CD4-positive, alpha-beta T cell treated with Interleukin-15 for 4 hours (primary cell): ENCODE measurements around the gene HLA-DPB1.

Experiments used
- DNase-seq: peaks from one replicate; pipeline ENCODE4 v3.0.0-alpha.2; 2020; ENCODE audit warnings: low spot score

Gene HLA-DPB1

GRCh38 chr6:33104887-33105286 lies 29.1 kb downstream of the HLA-DPB1 start:
- DNase-seq = no peak

DNA sequence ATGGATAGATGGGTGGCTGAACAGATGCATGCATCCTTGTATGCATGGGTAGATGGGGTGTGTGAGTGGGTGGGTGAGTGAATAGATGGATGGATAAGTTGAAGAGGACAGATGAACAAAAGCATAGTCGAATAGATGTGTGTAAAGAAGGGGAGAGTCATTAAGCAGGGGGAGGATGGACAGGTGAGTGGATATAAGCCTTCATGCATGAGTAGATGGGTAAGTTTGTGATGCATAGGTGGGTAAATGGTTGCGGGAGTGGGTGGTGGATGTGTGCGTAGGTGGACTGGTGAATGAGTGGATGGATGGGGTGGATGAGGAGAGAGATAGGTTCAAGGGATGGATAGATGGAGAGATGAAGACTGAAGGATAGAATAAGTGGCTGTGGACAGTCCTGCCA lies 29.6 kb downstream of the HLA-DPB1 start:
- DNase-seq = no peak

GRCh38 chr6:33105916-33106871 lies 30.4 kb downstream of the HLA-DPB1 start:
- no peak for DNase-seq

DNA sequence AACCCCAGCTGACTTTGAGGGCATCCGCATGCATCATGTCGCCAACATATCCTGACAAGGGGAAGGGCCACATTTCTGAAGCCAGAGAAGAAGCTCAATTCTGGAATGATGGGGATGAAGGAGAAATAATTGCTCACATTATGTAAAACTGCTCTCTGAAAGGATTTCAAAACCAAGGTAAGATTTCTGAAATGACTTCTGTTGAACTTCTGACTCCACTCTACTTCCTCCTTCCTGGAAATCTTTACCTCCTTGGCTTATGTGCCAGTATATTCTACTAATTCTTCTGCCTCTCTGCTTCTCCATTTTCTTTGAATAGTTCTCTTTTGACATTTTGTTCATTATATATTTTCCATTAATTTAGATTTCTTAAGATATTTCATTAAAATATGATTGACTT lies 31.9 kb downstream of the HLA-DPB1 start:
- no peak for DNase-seq

DNA sequence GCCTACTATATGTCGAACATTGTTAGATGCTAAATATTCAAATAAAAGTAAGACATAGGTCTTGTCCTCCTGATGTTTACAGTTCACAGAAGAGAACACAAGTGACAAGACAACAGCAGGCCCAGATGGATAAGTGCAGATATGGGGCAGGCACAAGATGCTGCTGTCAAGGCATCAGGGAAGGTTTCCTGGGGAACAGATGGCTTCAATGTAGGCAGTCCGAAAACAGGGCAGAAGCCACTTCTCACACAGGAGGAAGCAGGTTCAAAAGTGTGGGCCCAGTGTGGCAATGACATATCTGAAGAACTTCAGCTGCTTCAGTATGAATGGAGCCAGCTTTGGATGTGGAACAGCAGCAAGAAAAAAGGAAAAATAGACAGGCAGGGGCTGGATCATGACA lies 32.5 kb downstream of the HLA-DPB1 start:
- no peak for DNase-seq

DNA sequence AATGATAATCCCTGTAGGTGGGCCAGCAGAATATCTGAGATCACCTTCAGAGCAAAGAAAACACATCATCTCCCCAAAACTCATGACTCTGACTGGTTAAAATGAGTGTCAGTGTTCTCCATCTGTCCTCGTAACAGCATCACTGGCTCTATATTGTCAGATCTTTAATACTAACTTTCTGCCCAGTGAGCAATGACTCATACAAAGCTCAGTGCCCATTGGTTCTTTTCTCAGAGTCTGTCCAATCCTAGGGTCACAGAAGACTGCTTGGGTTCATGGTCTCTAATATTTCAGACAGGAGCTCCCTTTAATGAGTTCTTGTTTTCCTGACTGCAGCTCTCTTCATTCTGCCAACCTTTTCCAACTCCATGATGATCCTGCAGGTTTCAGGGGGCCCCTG lies 36.4 kb downstream of the HLA-DPB1 start:
- DNase-seq = peak; percentile 60

DNA sequence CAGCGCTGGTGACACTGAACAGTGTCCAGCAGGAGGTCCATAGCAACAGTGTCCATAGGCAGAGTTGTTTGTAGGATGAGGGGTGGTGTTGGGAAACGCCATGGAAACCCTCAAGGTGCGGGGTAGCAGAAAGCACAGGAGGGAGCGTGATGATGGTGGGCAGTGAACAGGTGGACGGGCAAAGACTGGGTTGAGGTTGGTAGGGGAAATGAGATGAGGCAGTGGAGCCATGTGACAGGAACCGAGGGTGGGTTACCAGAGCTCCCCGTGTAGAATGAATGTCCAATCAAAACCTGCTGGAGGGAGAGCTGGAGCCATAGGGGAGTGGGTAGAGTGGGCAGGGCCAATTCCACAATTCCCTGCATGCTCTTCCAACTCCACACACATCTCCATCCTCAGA lies 38.0 kb downstream of the HLA-DPB1 start:
- no peak for DNase-seq

DNA sequence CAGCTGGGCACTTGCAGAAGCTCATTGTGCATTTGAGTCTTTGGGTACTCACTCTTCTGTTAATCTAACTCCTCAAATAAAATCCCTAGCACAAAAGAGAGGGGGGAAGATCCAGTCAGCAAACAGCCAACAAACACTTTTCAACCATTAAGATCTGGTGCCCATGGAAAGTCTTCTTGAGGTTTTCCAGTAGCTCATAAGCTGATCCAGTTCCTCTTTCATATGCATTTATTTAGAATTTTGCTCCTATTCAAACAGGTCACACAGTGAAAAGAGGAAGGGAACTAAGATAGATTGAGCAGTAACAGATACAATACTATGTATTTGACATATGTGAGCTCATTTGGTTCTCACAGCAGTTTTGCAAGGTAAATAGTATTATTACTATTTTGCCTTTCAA lies 38.6 kb downstream of the HLA-DPB1 start:
- DNase-seq = no peak

- no peak for DNase-seq
Observed at GRCh38 chr6:33116417-33116816, 40.6 kb downstream of the HLA-DPB1 start.

DNA sequence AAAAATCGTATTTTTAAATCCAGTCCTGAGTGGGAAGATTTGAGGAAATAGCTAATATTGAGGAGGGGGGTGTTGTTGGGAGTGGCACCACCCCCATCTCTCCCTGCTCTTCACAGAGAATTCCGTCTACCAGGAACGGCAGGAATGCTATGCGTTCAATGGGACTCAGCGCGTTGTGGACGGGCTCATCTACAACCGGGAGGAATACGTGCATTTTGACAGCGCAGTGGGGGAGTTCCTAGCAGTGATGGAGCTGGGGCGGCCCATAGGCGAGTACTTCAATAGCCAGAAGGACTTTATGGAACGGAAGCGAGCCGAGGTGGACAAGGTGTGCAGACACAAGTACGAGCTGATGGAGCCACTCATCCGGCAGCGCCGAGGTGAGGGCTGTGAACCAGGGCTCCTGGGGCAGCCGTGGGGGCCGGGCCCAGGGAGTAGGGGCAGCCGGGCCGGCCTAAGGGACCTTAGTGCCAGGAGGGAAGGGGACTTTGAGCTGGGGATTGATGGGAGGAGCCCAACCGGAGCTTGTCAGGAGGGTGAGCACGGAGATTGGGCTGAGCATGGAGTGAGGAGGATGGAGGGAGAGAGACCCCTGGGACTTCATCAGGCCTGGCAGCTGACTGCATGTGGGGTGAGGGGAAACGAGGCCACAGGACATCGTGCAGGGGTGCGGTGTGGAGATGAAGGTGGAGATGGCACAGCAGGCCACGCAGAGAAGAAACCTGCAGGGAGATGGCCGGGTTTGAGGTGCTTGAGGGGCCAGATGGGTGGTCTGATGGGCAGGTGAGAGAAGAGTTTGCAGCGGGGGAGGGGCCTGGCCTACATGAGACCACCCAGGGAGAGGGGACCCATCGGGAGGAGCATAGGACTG lies 41.3 kb downstream of the HLA-DPB1 start:
- no peak for DNase-seq

- no peak for DNase-seq
Observed at GRCh38 chr6:33117811-33118277, 42.1 kb downstream of the HLA-DPB1 start.

DNA sequence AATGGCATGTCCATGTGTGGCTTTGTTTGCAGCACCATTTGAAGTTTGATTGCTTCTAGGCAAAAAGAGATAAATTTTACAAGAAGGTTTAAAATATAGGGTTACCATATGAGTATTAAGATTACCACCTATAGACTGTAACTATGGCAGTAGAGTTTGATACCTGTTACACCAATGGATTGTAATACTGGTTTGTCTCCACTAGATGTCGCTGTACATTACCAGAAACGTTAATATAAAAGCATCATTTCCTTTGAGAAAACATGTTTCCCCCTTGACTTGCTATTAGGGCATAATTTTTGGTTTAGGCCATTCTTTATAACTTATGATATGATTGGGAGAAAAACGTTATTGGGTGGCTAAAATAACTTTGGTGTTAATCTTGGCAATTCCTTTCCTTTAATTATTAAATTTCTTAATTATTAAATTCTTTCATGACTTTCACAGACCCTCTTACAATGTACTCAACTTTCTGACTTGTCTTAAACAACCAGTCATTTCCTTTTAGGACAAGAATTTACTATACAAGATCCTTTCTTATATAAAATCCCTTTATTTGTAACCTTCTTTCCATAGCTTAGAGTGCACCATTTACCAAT lies 42.8 kb downstream of the HLA-DPB1 start:
- DNase-seq = peak; percentile 74

GRCh38 chr6:33120001-33120400 lies 44.2 kb downstream of the HLA-DPB1 start:
- DNase-seq = no peak

DNA sequence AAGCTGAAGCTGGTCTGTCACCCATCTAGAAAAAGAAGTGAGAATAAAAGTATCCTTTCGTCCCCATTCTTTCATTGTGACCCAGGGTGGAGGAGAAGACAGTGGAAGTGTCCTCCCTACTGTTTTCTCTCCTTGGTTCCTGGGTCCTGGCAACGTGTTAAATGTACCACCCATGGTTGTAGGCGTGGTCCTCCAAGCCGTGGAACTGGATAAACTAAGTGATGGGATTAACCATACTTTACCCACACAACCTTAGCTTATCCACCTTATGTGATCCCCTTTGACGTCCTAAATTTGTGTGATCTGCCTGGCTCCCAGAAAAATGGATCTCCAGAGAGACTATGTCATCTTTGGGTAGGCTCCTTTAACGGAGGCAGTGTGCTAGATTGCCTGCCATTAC lies 47.4 kb downstream of the HLA-DPB1 start:
- no peak for DNase-seq

DNA sequence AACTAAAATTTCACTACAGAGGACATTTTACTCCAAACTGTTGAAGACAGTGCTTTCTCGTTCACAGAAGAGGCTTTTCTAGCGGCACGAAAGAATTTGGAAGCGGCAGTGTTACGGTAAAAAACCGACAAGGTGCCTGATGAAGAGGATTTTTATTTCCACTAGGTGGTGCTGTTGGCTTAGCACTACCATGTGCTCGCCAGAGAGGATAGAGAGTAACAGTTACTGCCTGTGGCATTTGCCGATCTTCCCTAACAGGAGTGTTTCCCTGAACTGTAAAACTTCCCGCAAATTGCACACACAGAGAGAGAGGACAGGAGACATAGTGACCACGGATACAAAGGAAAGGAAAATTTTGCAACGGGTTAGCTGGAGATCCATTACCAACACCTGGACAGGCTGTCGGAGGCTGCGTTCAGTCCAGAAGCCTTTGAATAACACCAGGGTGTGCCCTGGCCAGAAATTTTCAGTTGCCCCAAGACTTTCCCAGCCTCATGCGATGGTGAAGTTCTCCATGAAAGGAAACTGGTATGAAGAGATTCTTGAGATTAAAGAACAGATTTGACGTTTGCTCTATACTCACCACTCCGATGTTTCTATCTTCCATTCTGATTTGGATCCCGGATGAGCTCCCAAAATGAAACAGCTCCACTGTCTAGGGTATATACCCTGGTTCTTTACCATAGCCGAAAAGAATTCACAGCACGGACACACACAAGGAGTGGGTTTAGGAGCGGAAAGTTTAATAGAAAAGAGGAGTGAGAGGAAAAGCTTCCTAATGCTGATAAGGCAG lies 48.1 kb downstream of the HLA-DPB1 start:
- peak; percentile 13 for DNase-seq

DNA sequence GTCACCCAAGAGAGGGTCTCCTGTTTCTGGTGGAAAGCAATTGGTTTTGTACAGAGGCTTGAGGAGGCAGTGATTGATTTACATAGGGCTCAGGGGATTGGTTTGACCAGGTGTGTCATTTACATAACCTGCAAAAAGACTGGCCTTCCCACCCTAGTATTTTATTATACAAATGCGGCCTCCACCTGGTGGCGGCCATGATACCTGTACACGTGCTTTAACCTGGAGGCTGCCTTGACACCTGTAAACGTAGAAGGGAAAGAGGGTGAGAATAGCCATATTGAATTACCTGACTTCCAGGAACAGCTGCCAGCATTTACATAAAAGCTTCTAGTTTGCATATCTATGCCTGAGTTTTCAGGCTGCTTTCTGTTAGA lies 48.7 kb downstream of the HLA-DPB1 start:
- no peak for DNase-seq

- DNase-seq = no peak
Observed at GRCh38 chr6:33124947-33125346, 49.2 kb downstream of the HLA-DPB1 start.

DNA sequence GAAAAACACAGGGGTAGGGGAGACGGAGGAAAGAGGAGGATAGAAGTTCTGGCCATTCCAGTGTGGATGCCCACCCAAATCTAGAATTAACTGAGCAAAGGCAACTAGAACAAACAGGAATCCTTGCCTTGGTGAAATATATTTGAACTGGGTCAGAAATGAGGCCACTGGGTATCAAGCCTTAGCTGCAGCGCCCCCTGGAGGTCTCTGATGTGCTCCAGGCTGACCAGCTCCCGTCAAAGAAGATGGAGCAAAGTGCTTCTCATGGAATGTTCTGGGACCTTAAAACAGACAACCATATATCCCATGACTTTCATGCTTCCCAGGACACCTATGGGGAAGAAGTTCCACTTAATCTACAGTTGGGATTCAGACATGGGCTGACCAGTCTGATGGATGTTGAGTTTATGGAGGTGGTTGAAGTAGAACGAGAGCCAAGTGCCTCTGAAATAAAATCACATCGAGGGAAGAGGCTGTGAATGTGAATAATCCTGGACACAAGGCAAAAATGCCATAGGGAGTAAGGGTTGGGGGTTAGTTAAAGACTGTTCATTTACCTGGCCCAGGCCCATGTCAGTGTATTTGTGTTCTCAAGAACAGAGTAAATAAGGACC lies 50.4 kb downstream of the HLA-DPB1 start:
- peak; percentile 55 for DNase-seq

DNA sequence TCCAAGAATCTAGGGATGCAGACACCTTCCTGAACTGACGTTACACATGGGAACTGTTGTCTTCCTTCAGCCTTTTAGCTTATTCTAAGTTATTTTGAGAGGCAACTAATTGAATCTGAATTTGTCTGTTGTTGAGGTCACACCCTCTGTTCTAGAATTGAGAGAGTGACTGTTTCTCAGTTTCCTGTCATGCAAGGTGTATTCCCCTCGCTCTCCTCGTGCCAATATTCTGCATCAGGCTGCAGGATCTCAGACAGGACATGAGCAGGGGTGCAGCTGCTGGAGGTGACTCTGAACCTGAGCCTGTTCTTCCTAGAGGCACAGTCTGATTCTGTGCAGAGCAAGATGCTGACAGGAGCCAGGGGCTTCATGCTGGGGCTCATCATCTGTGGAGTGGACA lies 52.5 kb downstream of the HLA-DPB1 start:
- DNase-seq = no peak

- DNase-seq = no peak
Observed at GRCh38 chr6:33132081-33132524, 56.3 kb downstream of the HLA-DPB1 start.

- DNase-seq = no peak
Observed at GRCh38 chr6:33136310-33136900, 60.6 kb downstream of the HLA-DPB1 start.
